ENCODE measurements around the gene PTPRM. TPM values are rescaled to one million over a fixed set of nuclear protein-coding genes. Genes with fewer than 3 reads are reported as not detected.
A peak's percentile ranks its signal among the peaks of the same experiment; 100 is the strongest.

PTPRM gene
- total RNA-seq, 1 experiment from 2014 or later: 45.6 TPM

GRCh38 chr18:8341481-8342230 lies 774.5 kb downstream of the PTPRM start:
- no TSS peak for BruUV-seq (replicated peaks)
- ChIA-PET POLR2A (ENCODE audit: unreplicated experiment) (interaction anchor here (0.6 to 0.7 kb wide), 3 partner anchors 13 to 696 kb away, joined by 3 read pairs; no protein-coding TSS in a partner anchor), CTCF (no interaction called here)
- Histone ChIP-seq H4K20me1 (ENCODE audit: low read length) (no peaks in the 10 kb centered on the region), H3K9me3 (ENCODE audit: low read length) (no peaks in the 10 kb centered on the region), H3K9me2 (replicated peaks; ENCODE audit: low read length) (no peaks in the 10 kb centered on the region), H3F3A (ENCODE audit: low read length, unreplicated experiment) (no peaks in the 10 kb centered on the region), H3K4me2 (ENCODE audit: low read length) (peak overlapping the region; percentile 53), H3K4me3 (ENCODE audit: low read length) (no peak overlapping the region), H3K4me1 (ENCODE audit: insufficient read depth, low read length) (peaks cover 26% of the 10 kb centered on the region), H3K27ac (ENCODE audit: low read length) (peak overlapping the region; percentile 86), H3K36me3 (ENCODE audit: low read depth, low read length) (no peaks in the 10 kb centered on the region), H2AFZ (ENCODE audit: low read length) (peak overlapping the region; percentile 62), H3K27me3 (ENCODE audit: low read length) (no peaks in the 10 kb centered on the region), H3K9ac (ENCODE audit: low read length) (peak overlapping the region; percentile 44; the same call in 1 of the 2 replicates), H3K79me2 (ENCODE audit: low read length) (no peaks in the 10 kb centered on the region)
- intact Hi-C loops (cut with micrococcal nuclease): loop anchor here (1.0 kb wide), 1 partner anchor 12 kb away; no protein-coding TSS in a partner anchor
- peak; percentile 82 for ATAC-seq
- no peak for TF ChIP-seq EZH2 (IDR thresholded peaks at IDR 0.05; ENCODE audit: low read length, unreplicated experiment)
- TF ChIP-seq CTCF (conservative IDR thresholded peaks at IDR 0.05; ENCODE audit: low read depth, low read length): no peak
- TF ChIP-seq EZH2phosphoT487 (IDR thresholded peaks at IDR 0.05; ENCODE audit: borderline replicate concordance, low read length): no peak
- peak; percentile 75 for DNase-seq

GRCh38 chr18:8348051-8348720 lies 781.1 kb downstream of the PTPRM start:
- Histone ChIP-seq H3K4me3 (ENCODE audit: low read length) (no peak overlapping the region), H3K9ac (ENCODE audit: low read length) (no peak overlapping the region), H3K27ac (ENCODE audit: low read length) (no peak overlapping the region), H4K20me1 (ENCODE audit: low read length) (no peaks in the 10 kb centered on the region), H2AFZ (ENCODE audit: low read length) (no peak overlapping the region), H3K4me2 (ENCODE audit: low read length) (no peak overlapping the region), H3K9me3 (ENCODE audit: low read length) (no peaks in the 10 kb centered on the region), H3K27me3 (ENCODE audit: low read length) (no peaks in the 10 kb centered on the region), H3K79me2 (ENCODE audit: low read length) (no peaks in the 10 kb centered on the region), H3K9me2 (replicated peaks; ENCODE audit: low read length) (no peaks in the 10 kb centered on the region), H3K36me3 (ENCODE audit: low read depth, low read length) (no peaks in the 10 kb centered on the region), H3F3A (ENCODE audit: low read length, unreplicated experiment) (no peaks in the 10 kb centered on the region), H3K4me1 (ENCODE audit: insufficient read depth, low read length) (no peaks in the 10 kb centered on the region)
- BruUV-seq (replicated peaks): no TSS peak
- intact Hi-C loops (cut with micrococcal nuclease): no loop called here
- ChIA-PET POLR2A (ENCODE audit: unreplicated experiment) (no interaction called here), CTCF (no interaction called here)
- DNase-seq: no peak
- TF ChIP-seq EZH2phosphoT487 (IDR thresholded peaks at IDR 0.05; ENCODE audit: borderline replicate concordance, low read length): no peak
- TF ChIP-seq CTCF (conservative IDR thresholded peaks at IDR 0.05; ENCODE audit: low read depth, low read length): no peak
- no peak for TF ChIP-seq EZH2 (IDR thresholded peaks at IDR 0.05; ENCODE audit: low read length, unreplicated experiment)
- no peak for ATAC-seq
